ENCODE results near the gene USP36.
"Not testable (repeated sequence)": the region's sequence is repeated elsewhere in the genome, so short reads cannot be mapped to it uniquely, and the experiment has no call there.

USP36 gene

DNA sequence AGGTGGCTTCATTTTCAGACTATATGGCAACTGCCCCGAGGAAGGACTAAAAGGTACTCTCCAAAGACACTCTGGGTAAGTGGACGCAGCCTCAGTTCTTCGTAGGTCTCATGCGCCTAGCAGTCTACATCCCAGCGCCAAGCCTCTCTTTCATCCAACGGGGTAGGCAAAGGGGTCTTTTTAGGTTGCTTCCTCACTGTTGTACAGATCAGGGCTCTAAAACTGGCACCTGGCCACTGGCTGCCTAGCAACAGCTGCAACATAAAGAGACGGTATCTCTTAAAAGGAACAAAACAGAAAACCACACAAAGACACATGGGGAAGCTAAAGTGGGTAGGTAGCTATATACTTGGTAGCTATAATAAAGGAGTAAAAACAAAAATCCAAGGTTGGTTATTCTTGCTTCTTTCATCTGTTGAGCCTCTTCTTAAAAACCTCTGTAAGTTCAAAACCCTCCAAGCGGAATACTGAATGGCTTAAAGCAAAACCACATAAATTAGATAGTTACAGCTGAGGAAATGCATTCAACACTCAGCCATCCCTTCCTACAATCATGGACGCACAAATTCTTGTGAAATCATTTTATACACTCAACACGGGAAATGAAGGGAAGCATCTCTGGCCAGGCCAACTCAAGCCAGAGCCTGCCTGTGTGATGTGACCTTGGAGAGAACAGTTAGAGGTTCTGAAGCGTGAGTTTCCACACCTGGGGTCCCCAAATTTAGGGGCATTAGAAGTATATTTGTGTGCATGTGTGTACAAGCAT, 81.2 kb downstream of the USP36 start:
- no peak overlapping the region for H3K27ac ChIP-seq
- intact Hi-C loops (cut with DNase I; ENCODE audit: low total_unique reads), result no loop called here
- no peaks in the 10 kb centered on the region for H3K4me1 ChIP-seq

DNA sequence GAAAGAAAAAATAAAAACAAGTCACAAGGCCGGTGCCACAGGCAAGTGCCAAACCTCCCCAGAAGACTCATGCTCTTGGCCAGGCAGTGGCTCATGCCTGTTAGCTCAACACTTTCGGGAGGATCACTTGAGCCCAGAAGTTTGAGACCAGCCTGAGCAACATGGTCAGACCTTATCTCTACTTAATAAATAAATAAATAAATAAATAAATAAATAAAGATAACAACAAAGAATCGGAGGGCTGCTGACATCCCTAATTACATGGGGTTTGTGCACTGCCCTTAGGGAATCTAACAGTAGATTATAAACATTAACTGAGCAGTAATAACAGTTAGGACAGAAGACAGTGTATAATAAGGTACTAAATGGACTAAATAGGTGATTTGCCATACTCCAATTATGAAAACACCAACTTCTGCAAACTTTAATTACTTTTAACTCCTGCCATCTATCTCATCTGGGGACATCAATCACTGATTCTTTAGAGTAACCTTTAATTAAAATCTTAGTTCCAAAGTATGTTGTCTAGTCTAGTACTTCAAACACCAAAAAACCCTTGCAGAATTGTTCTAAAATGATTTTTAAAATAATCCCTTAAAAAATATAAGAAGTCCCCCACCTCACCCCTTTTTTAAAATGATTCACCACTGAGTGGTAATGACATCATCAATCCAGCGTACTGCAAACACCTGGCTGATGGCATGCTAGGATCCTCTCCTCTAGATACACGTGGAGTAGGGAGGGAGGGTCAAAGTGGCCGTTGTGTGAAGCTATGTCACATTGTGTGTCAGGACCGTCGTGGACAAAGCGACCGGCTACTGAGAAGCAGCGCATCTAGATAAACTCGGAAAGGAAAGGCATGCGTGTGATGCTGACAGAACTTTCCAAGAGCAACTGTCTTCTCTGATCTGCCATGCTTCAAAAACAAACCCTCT, 87.0 kb downstream of the USP36 start:
- H3K4me3 ChIP-seq, result no peak overlapping the region
- no peak for DNase-seq
- no peaks in the 10 kb centered on the region for H3K27me3 ChIP-seq
- peaks cover 0 to 2% (median 0%) of the 10 kb centered on the region in 4 donors for H3K4me1 ChIP-seq
- TF ChIP-seq, protein P1, sequence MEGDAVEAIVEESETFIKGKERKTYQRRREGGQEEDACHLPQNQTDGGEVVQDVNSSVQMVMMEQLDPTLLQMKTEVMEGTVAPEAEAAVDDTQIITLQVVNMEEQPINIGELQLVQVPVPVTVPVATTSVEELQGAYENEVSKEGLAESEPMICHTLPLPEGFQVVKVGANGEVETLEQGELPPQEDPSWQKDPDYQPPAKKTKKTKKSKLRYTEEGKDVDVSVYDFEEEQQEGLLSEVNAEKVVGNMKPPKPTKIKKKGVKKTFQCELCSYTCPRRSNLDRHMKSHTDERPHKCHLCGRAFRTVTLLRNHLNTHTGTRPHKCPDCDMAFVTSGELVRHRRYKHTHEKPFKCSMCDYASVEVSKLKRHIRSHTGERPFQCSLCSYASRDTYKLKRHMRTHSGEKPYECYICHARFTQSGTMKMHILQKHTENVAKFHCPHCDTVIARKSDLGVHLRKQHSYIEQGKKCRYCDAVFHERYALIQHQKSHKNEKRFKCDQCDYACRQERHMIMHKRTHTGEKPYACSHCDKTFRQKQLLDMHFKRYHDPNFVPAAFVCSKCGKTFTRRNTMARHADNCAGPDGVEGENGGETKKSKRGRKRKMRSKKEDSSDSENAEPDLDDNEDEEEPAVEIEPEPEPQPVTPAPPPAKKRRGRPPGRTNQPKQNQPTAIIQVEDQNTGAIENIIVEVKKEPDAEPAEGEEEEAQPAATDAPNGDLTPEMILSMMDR (IDR thresholded peaks at IDR 0.05), result no peak
- H3K9me3 ChIP-seq, result no peaks in the 10 kb centered on the region
- intact Hi-C loops (cut with DNase I; ENCODE audit: low total_unique reads), result no loop called here
- no peaks in the 10 kb centered on the region for H3K36me3 ChIP-seq
- no peak overlapping the region for H3K27ac ChIP-seq

More for the DNA sequence above, 81.2 kb downstream of the USP36 start:
- H3K36me3 ChIP-seq, result no peaks in the 10 kb centered on the region
- H3K9me3 ChIP-seq, result no peaks in the 10 kb centered on the region
- no peak overlapping the region for H3K4me3 ChIP-seq
- DNase-seq, result peak in 1 of 2 donors; percentile 51
- no peaks in the 10 kb centered on the region for H3K27me3 ChIP-seq
- TF ChIP-seq, protein P1 (IDR thresholded peaks at IDR 0.05), result no peak

DNA sequence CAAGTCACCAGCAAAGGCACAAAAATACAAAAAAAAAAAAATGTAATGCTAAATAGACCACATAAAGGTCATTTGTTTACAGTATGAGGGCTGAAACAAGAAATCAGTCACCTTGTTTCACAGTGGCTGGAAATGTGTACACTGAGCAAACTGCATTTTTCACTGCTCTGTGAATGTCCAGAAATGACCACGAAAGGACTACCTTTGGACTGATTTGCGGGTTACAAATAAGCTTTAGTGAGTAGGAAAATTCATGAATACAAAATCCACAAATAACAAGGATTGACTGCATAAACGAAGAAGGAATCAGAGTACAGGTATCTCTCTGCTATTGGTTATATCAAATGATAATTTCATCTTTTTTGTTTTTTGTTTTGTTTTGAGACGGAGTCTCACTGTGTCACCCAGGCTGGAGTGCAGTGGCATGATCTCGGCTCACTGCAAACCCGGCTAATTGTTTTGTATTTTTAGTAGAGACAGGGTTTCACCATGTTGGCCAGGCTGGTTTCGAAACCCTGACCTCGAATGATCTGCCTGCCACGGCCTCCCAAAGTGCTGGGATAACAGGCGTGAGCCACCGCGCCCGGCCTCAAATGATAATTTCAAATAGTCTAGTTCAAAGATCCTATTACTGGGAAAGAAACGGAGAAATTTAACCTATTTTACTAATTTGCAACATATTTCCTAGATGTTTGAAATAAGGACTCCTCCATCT, 89.0 kb downstream of the USP36 start:
- no peak for DNase-seq
- no peaks in the 10 kb centered on the region for H3K27me3 ChIP-seq
- H3K9me3 ChIP-seq, result no peaks in the 10 kb centered on the region
- TF ChIP-seq, protein P1 (IDR thresholded peaks at IDR 0.05), result no peak
- H3K4me3 ChIP-seq, result no peak overlapping the region
- H3K36me3 ChIP-seq, result no peaks in the 10 kb centered on the region
- intact Hi-C loops (cut with DNase I; ENCODE audit: low total_unique reads), result no loop called here
- H3K4me1 ChIP-seq, result peaks cover 0 to 14% (median 5%) of the 10 kb centered on the region in 4 donors
- no peak overlapping the region for H3K27ac ChIP-seq

DNA sequence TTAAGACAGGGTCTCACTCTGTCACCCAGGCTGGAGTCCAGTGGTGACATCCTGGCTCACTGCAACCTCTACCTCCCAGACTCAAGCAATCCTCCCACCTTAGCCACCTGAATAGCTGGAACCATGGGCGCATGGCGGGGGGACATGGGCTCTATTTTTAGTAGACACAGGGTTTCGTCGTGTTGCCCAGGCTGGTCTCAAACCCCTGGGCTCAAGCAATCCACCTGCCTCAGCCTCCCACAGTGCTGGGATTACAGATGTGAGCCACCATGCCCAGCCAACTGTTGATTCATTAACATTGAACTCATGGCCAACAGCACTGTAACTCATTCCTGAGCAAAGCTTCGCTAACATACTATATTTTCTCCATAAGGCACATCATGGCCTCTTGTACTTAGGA, 89.6 kb downstream of the USP36 start:
- H3K36me3 ChIP-seq; intact Hi-C loops (cut with DNase I; ENCODE audit: low total_unique reads); H3K27ac ChIP-seq; H3K27me3 ChIP-seq; H3K9me3 ChIP-seq; H3K4me3 ChIP-seq; DNase-seq: not testable (repeated sequence)
- peaks cover 0 to 14% (median 5%) of the 10 kb centered on the region in 4 donors for H3K4me1 ChIP-seq

DNA sequence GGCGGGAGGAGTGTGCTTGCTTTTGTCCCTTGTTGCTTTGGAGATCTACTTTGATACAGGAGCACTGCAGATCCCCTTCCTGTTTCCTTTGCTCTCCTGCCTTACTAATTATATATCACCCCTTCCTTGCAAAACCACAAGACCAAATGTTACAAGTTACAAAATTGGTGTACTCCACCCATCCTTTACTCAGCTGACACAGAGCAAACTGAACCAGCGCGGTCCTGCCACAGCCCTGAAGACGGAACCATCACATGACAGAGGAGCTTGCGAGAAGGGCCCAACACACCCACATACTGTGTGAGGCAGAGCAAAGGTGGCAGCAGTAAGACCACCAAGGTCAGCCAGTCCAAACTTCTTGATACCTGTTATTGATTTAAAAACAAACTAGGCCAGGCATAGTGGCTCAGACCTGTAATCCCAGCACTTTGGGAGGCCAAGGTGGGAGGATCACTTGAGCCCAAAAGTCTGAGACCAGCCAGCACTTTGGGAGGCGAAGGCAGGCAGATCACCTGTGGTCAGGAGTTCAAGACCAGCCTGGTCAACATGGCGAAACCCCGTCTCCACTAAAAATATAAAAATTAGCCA, 91.8 kb downstream of the USP36 start:
- Histone ChIP-seq H3K9me3 (no peaks in the 10 kb centered on the region), H3K4me1 (peaks cover 0 to 14% (median 6%) of the 10 kb centered on the region in 4 donors), H3K4me3 (no peak overlapping the region), H3K36me3 (no peaks in the 10 kb centered on the region), H3K27me3 (no peaks in the 10 kb centered on the region), H3K27ac (peak overlapping the region in 1 of 2 donors; percentile 4)
- TF ChIP-seq, protein P1 (IDR thresholded peaks at IDR 0.05), result no peak
- DNase-seq, result peak; percentile 73 to 74
- intact Hi-C loops (cut with DNase I; ENCODE audit: low total_unique reads), result loop anchor here (10.0 kb wide), 1 partner anchor 254 kb away; no protein-coding TSS in a partner anchor

Measured in tibial artery (tissue), 4 donors.